K562 (cell line): ENCODE data around the gene RNF144A. TPM values are rescaled to one million over a fixed set of nuclear protein-coding genes. Genes with fewer than 3 reads are reported as not detected.

Experiments used
- ATAC-seq: fragments of 200-7000 bp; cut with Tn5 transposase; 3 replicates; pipeline ENCODE4 v1.9.1; 2020; ENCODE audit warnings: moderate library complexity
- BruUV-seq: library from RNA; stranded (reverse); fragments of 400-500 nt; replicated peaks from 2 replicates; lab custom pipeline; 2021; lab: Mats Ljungman, UMichigan
- CTCF ChIA-PET: fragments of 300-600 bp; formaldehyde crosslinking; extraction: SDS; loops from one replicate; lab custom pipeline; 2021; ENCODE audit warnings: low intra/inter-chr PET ratio; lab: Yijun Ruan, JAX
- POLR2A ChIA-PET: fragments of 300-600, 350-650 bp; sonication (Branson Sonifier 250); formaldehyde crosslinking; extraction: SDS; loops from one replicate; lab custom pipeline; 2021; ENCODE audit warnings: antibody characterized with exemption, inconsistent platforms; lab: Yijun Ruan, JAX
- DNase-seq, 4 experiments: peaks; one replicate each; pipeline versions ENCODE4 v3.0.0 to v3.0.0-alpha.2; 2011 to 2018; ENCODE audit warnings: low spot score in 3 of 4, mixed read lengths in 3 of 4; ENCODE audit errors: extremely low read depth in 1 of 4
- FAIRE-seq: peaks from 2 replicates; lab custom pipeline; 2011; peaks lifted over from hg19 to GRCh38; lab: Jason Lieb, UNC
- H2AFZ ChIP-seq: 2 replicates; pipeline ENCODE4 v1.6.0; 2011; ENCODE audit warnings: low read depth, low read length, control low read depth, inconsistent platforms
- H3K27ac ChIP-seq: fragments of 200-600 bp; 3 replicates; pipeline ENCODE4 v1.8.0; 2011; ENCODE audit warnings: low read depth, mild to moderate bottlenecking, control low read depth, inconsistent platforms, low read length, moderate library complexity, mixed read lengths; ENCODE audit errors: extremely low read depth
- H3K27me3 ChIP-seq, 2 experiments: fragments of 300-600 bp in 1 of 2; 2 replicates in 1 of 2; 3 replicates in 1 of 2; pipeline versions ENCODE4 v1.6.0 to v1.8.0; 2011; ENCODE audit warnings: inconsistent platforms in 2 of 2, low read length in 2 of 2, mild to moderate bottlenecking in 1 of 2, mixed read lengths in 1 of 2, moderate library complexity in 1 of 2; ENCODE audit not compliant: control insufficient read depth in 2 of 2, insufficient read depth in 2 of 2
- H3K36me3 ChIP-seq: fragments of 300-600 bp; 3 replicates; pipeline ENCODE4 v1.8.0; 2011; ENCODE audit warnings: mild to moderate bottlenecking, low read length, inconsistent platforms; ENCODE audit not compliant: control insufficient read depth, insufficient read depth
- H3K4me1 ChIP-seq, 2 experiments: fragments of 200-600 bp in 1 of 2; replicated peaks in 1 of 2; 2 replicates in 1 of 2; 3 replicates in 1 of 2; pipeline versions ENCODE4 v1.5.1 to v1.8.0; 2011; ENCODE audit warnings: inconsistent platforms in 2 of 2, low read length in 2 of 2, mild to moderate bottlenecking in 1 of 2, mixed read lengths in 1 of 2, moderate library complexity in 1 of 2; ENCODE audit not compliant: control insufficient read depth in 2 of 2, insufficient read depth in 2 of 2
- H3K4me2 ChIP-seq: 2 replicates; pipeline ENCODE4 v1.6.1; 2011; ENCODE audit warnings: low read length, control low read depth, inconsistent platforms, mixed read lengths; ENCODE audit not compliant: insufficient read depth
- H3K4me3 ChIP-seq: fragments of 200-600 bp; sonication (generic), shearing (Covaris generic); 2 replicates; pipeline ENCODE4 v1.5.1; 2016; ENCODE audit warnings: control low read depth, inconsistent platforms
- H3K79me2 ChIP-seq: fragments of 200-600 bp; 3 replicates; pipeline ENCODE4 v1.8.0; 2011; ENCODE audit warnings: low read length, inconsistent platforms; ENCODE audit not compliant: control insufficient read depth, insufficient read depth
- H3K9ac ChIP-seq, 2 experiments: 2 replicates each; pipeline versions ENCODE4 v1.6.0 to v1.6.1; 2011; ENCODE audit warnings: low read depth in 2 of 2, low read length in 2 of 2, control low read depth in 1 of 2, inconsistent platforms in 1 of 2, mild to moderate bottlenecking in 1 of 2, mixed read lengths in 1 of 2; ENCODE audit not compliant: insufficient read depth in 1 of 2
- H3K9me1 ChIP-seq: one replicate; pipeline ENCODE4 v1.6.0; 2011; ENCODE audit warnings: inconsistent platforms, mild to moderate bottlenecking, low read length, moderate library complexity; ENCODE audit not compliant: control insufficient read depth, insufficient read depth
- H3K9me3 ChIP-seq: replicated peaks from 2 replicates; pipeline ENCODE4 v1.5.1; 2011; ENCODE audit warnings: low read depth, low read length, inconsistent platforms; ENCODE audit not compliant: control insufficient read depth, insufficient read depth
- H4K20me1 ChIP-seq: replicated peaks from 2 replicates; pipeline ENCODE4 v1.6.1; 2011; ENCODE audit warnings: low read length, inconsistent platforms, mixed read lengths; ENCODE audit not compliant: control insufficient read depth, insufficient read depth
- FOSL1 ChIP-seq: fragments of 200-800 bp; sonication (Bioruptor generic); conservative IDR thresholded peaks from 2 replicates; pipeline ENCODE4 v1.6.1; 2016; ENCODE audit warnings: missing genetic modification characterization, missing compliant biosample characterization
- ZKSCAN8 ChIP-seq: fragments of 200-800 bp; sonication (Bioruptor generic); IDR thresholded peaks from 2 replicates; pipeline ENCODE4 v1.6.1; 2016; ENCODE audit warnings: missing genetic modification characterization, missing compliant biosample characterization
- ZNF696 ChIP-seq: fragments of 250-450 bp; sonication (Bioruptor Pico); conservative IDR thresholded peaks from 2 replicates; pipeline ENCODE4 v1.4.0; 2020; ENCODE audit warnings: mild to moderate bottlenecking, moderate library complexity
- WGBS: fragments of 100-300 bp; shearing (Covaris generic); methylation state at CpG from one replicate; pipeline ENCODE4 v1.1.6; 2016; ENCODE audit warnings: low coverage, mixed read lengths; ENCODE audit not compliant: insufficient coverage; ENCODE audit errors: missing lambda C conversion rate; 5-methylcytosine and 5-hydroxymethylcytosine counted together
- in situ Hi-C: fragments of 300-500 bp; cut with MboI; formaldehyde crosslinking; loops from 4 replicates; pipeline ENCODE4 v1.15.0; 2018; ENCODE audit warnings: inconsistent platforms, mixed read lengths
- intact Hi-C: fragments of 100-400 bp; cut with micrococcal nuclease; formaldehyde crosslinking; loops from 2 replicates; pipeline ENCODE4 v1.14.2; 2022
- polyA plus RNA-seq, 8 experiments: library from polyadenylated mRNA; depleted of rRNA in 4 of 8; stranded (reverse) in 5 of 8; unstranded in 3 of 8; fragments of >200 nt; fragmentation: Nextera tagmentation in 2 of 8; fragmentation: Illumina TruSeq in 1 of 8; extraction: Ambion mirVana in 2 of 8; extraction: Trizol in 1 of 8; gene quantifications; 2 replicates each; pipeline versions ENCODE4 v1.2.1 to v1.2.3, GENCODE V29; 2011 to 2014; ENCODE audit warnings: inconsistent platforms in 1 of 8, missing spikeins in 1 of 8
- total RNA-seq, 7 experiments: library from RNA; depleted of rRNA in 6 of 7; stranded (reverse); fragments of >200 nt in 6 of 7; fragmentation: Illumina TruSeq in 2 of 7; extraction: Trizol in 2 of 7; gene quantifications; 2 replicates each; pipeline versions ENCODE4 v1.2.1 to v1.2.3, GENCODE V29; 2011 to 2021; ENCODE audit warnings: low replicate concordance in 1 of 7
- TF ChIP-seq, protein P1 (sequence below), 2 experiments: fragments of 450-650 bp in 1 of 2; sonication (generic) in 1 of 2; formaldehyde crosslinking in 1 of 2; IDR thresholded peaks in 1 of 2; conservative IDR thresholded peaks in 1 of 2; 2 replicates each; pipeline versions ENCODE4 v1.6.1 to v1.8.1; 2016 to 2023; ENCODE audit warnings: mild to moderate bottlenecking in 2 of 2, moderate library complexity in 2 of 2, inconsistent platforms in 1 of 2, missing genetic modification reagents in 1 of 2

RNF144A gene
- total and polyA plus RNA-seq, 9 of the 15 experiments (the other 6 are each of a cell fraction or from before 2014, with no cell fraction given) = 0.96 to 11.3 (median 6.2) TPM

DNA sequence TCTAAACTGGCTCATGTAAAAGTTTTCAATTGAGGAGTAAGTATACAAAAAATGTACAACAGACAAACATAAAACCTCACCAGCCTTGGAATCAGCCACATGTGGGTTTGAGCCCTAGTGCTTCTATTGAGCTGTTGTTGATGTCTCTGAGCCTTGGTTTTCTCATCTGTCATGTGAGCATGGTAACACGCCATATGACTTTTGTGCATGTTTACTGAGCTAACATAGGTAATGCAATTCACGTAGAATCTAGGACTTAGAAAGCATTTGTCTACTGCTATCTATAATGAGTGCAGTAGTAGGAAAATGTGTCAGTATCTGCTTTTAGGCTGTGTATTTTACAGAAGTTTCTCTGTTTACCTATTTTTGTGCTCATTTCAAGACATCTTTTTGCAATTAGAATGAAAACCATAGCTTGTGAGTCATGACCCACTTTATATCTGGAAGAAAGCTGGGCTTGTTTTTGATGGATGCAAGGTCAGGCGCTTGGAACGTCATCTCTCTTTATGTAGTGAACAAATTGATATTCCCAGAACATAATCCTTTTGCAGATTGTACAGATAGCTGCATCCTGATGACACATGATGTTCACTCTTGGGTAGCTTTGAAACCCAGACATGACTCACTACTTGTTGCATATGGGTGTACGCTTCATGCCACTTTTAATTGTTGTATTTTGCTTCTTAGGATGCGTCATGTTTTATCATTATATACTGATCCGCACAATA lies 94.3 kb downstream of the RNF144A start:
- WGBS = 77% methylated on average over 7 of the region's 7 CpGs
- no peak overlapping the region for H2AFZ ChIP-seq
- in situ Hi-C loops (loop anchor here (25.0 kb wide), 1 partner anchor 174 kb away; no protein-coding TSS in a partner anchor), intact Hi-C loops (no loop called here)
- H3K9ac ChIP-seq = no peak overlapping the region
- no peaks in the 10 kb centered on the region for H3K9me3 ChIP-seq
- BruUV-seq = no TSS peak
- no peaks in the 10 kb centered on the region for H3K36me3 ChIP-seq
- CTCF ChIA-PET = no interaction called here
- POLR2A ChIA-PET = interaction anchor here (1.2 kb wide), 1 partner anchor 11 kb away, joined by 4 read pairs; no protein-coding TSS in a partner anchor
- ATAC-seq = no peak
- TF ChIP-seq FOSL1 (tag) (peak; percentile 52), ZNF696 (CRISPR knock-in tag) (no peak), ZKSCAN8 (CRISPR knock-in tag) (no peak)
- TF ChIP-seq, protein P1, sequence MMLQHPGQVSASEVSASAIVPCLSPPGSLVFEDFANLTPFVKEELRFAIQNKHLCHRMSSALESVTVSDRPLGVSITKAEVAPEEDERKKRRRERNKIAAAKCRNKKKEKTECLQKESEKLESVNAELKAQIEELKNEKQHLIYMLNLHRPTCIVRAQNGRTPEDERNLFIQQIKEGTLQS (IDR thresholded peaks at IDR 0.05) = 0 out of 2 replicates have a peak, but pooled peaks have one; percentile 19
- TF ChIP-seq, protein P1 (CRISPR knock-in tag; conservative IDR thresholded peaks at IDR 0.05) = no peak
- no peaks in the 10 kb centered on the region for H3K79me2 ChIP-seq
- H3K4me1 ChIP-seq = peaks cover 14 to 25% of the 10 kb centered on the region in 2 experiments
- DNase-seq = no peak
- no peaks in the 10 kb centered on the region for H3K27me3 ChIP-seq
- H3K9me1 ChIP-seq = no peaks in the 10 kb centered on the region
- H4K20me1 ChIP-seq = 0 out of 2 replicates have a peak, but pooled peaks cover 5% of the 10 kb centered on the region
- H3K27ac ChIP-seq = no peak overlapping the region
- H3K4me3 ChIP-seq = no peak overlapping the region
- H3K4me2 ChIP-seq = no peak overlapping the region
- FAIRE-seq = no peak
